H54 (cell line): ENCODE data around the gene IRF7.
A peak's percentile ranks its signal among the peaks of the same experiment; 100 is the strongest.

ENCODE experiments used
- DNase-seq: peaks from one replicate; pipeline ENCODE4 v3.0.0; 2011; ENCODE audit warnings: low spot score, mixed read lengths; ENCODE audit not compliant: insufficient read length
- FAIRE-seq: peaks from 3 replicates; lab custom pipeline; 2011; peaks lifted over from hg19 to GRCh38; lab: Jason Lieb, UNC
- POLR2A ChIP-seq: IDR thresholded peaks from 2 replicates; pipeline ENCODE4 v1.6.1; 2011; ENCODE audit warnings: low read depth, mild to moderate bottlenecking, low read length

The IRF7 gene

GRCh38 chr11:569158-569885 lies 46.4 kb downstream of the IRF7 start:
- DNase-seq (no peak), FAIRE-seq (no peak)
- TF ChIP-seq POLR2A, result peak; percentile 8; the same call in 1 of the 2 replicates

GRCh38 chr11:568306-569157 lies 47.2 kb downstream of the IRF7 start:
- peak; percentile 68; the same call in 1 of the 2 replicates for TF ChIP-seq POLR2A
- peak; percentile 99 for DNase-seq
- no peak for FAIRE-seq

DNA sequence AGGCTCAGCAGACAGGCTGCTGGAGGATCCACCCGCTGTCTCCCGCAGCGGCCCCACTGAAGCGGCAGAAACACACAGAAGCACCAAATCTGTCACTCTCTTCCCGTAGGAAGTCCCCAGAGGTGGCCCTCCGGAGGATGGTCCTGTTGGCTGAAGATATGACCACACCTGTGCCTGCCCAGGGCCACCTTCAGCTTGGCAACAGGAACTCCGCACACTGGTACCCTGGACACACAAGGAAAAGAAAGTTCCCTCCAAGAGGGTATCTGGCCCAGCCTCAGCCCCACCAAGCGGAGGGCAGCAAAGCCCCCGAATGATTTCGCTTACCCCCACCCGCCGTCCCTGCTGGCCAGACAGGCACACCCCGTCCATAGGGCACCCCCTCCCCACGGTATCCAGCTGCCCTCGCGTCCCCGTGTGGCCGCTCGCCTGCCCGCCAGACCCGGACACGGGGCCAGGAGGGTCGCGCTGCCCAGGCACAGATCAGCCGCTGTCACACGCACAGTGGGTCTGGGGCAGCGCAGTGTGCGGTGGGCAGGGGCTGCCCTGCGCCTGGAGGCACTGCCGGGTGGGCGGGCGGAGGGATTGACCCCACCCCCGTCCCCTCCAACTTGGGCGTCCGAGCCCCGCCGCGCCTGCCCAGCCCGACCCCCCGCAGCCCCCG lies 48.0 kb downstream of the IRF7 start:
- peak; percentile 27; the same call in 1 of the 2 replicates for TF ChIP-seq POLR2A
- DNase-seq, result no peak
- FAIRE-seq, result no peak

GRCh38 chr11:567011-567628 lies 48.6 kb downstream of the IRF7 start:
- no peak for TF ChIP-seq POLR2A
- FAIRE-seq (no peak), DNase-seq (no peak)

GRCh38 chr11:565921-566509 lies 49.7 kb downstream of the IRF7 start:
- no peak for DNase-seq
- FAIRE-seq, result no peak
- peak; percentile 2; the same call in 1 of the 2 replicates for TF ChIP-seq POLR2A

DNA sequence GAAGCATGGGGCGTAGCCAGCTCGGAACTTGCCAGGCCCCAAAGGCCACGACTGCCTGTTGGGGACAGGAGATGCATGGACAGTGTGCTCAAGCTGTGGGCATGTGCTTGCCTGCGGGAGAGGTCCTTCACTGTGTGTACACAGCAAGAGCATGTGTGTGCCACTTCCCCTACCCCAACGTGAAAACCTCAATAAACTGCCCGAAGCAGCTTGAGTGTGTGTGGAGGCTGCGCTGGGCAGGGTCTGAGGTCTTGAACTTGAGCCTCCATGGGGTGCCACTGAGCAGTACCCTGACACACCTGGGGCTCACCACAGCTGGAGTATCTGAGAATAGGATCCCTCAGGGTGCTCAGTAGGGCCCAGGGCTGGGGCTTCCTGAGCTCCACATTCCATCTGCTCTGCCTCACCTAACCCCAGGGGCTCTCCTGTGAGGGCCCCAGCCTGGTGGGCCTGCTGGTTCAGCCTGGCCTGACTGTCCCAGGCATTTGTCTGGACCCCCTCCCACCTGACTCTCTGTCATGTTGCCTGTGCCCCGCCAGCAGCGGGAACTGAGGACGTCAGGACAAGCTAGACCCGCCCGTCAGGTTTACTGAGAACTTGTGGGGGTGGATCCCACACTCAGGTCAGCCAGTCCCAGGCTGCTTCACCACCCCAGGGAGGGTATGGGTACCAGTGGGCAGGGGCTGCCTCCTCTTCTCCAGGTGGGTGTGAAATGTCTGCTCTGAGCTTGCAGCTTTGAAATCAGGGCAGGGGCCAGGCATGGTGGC lies 51.8 kb downstream of the IRF7 start:
- no peak for FAIRE-seq
- peak; percentile 11; the same call in 1 of the 2 replicates for TF ChIP-seq POLR2A
- no peak for DNase-seq

- TF ChIP-seq POLR2A, result 0 out of 2 replicates have a peak, but pooled peaks have one; percentile 9
- FAIRE-seq, result no peak
- DNase-seq, result no peak
These were observed 52.5 kb downstream of the IRF7 start for GRCh38 chr11:563066-563811.
